HG03196 (cell line): ENCODE results near the gene ARID5B.

Experiments
- ATAC-seq: cut with Tn5 transposase; IDR thresholded peaks from one replicate; pipeline ENCODE4 v1.9.1; 2021; ENCODE audit not compliant: unreplicated experiment

Gene ARID5B

DNA sequence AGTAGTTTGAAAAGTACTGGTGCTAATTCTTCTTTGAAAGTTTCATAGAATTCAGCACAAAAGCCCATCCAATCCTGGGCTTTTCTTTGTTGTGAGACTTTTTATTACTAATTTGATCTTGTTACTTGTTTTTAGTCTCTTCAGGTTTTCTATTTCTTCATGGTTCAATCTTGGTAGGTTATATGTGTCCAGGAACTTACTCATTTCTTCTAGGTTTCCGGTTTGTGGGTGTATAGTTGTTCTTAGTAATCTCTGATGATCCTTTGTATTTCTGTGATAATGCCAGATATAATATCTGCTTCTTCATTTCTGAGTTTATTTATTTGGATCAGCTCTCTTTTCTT is 219.7 kb downstream of the ARID5B start:
- ATAC-seq, result no peak

DNA sequence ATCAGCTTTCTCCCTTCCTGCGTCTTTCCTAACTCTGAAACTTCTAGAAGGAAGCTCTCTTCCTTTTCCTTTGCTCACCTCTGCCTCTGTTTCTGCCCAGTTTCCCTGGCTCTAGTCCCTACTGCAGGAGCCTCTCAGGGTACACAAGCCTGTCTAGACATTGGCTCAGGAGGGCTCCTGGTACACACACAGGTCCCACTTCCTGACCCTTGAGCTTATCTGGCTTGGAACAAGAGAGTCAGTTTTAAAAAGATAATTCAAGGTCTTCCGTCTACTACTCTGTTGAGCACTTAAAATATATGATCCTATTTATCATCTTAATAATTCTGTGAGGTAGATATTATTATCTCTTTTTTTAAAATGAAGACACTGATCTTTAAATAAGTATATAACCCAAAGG is 226.5 kb downstream of the ARID5B start:
- ATAC-seq, result no peak

- ATAC-seq, result no peak
These were observed 229.4 kb downstream of the ARID5B start for GRCh38 chr10:62130948-62131347.

DNA sequence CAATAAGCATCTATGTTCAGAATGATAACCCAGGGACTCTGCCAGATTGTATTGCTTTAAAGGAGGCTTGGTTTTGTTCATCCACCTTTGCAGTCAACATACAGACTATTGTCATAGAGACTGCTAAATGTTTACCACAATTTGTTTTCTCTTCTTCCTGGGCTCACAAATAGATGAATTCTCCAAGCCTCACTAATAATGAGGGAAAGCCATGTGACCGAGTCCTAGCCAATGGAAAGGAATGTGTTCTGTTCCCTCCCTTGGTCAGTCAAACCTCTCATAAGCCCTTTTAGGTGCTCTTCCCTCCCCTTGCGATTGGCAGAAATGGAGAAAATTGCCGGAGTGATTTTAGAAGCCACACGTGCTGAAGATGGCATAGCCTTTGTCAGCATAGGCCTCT is 230.2 kb downstream of the ARID5B start:
- ATAC-seq, result no peak

DNA sequence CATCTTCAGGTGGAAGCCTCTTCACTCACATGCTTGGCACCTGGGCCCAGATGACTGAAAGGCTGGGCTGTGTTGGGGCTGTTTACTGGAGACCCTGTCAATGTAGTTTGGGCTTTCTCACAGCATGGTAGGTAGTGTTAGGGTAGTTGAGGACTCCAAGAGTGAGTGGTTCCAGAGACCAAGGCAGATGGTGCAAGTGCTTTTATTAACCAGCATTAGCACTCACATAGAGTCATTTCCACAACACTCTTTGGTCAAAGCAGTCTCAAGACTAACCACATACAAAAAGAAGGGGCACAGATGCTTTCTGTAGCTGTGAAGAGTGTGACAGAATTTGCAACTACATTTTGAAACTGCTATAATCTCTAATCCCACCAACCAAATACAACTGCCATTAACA is 232.1 kb downstream of the ARID5B start:
- peak; percentile 84 for ATAC-seq

DNA sequence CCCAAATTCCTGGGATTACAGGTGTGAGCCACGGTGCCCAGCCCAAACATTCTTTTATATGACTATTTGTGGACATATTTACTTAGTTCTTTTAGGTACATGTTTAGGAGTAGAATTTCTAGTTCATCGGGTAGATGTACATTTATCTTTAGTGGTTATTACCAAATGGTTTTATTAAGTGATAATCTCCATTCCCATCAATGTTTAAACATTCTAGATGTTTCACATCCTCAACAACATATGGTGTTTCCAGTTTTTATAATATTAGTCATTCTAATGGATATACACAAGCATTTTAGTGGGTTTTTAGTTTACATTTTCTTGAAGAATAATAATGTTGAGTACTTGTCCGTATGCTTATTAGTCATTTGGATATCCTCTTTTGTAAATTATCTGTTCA is 235.4 kb downstream of the ARID5B start:
- no peak for ATAC-seq
